NB4 (cell line): ENCODE results near the gene DENND4A.

Source experiments
- DNase-seq: peaks from one replicate; pipeline ENCODE4 v3.0.0; 2010; ENCODE audit warnings: low read depth
- H3K4me3 ChIP-seq: one replicate; pipeline ENCODE4 v1.5.1; 2011; ENCODE audit warnings: mild to moderate bottlenecking, low read depth, low read length, moderate library complexity
- MYC ChIP-seq: IDR thresholded peaks from 2 replicates; pipeline ENCODE4 v1.6.1; 2011; ENCODE audit warnings: low read depth, low read length
- POLR2A ChIP-seq: IDR thresholded peaks from 2 replicates; pipeline ENCODE4 v1.6.1; 2011; ENCODE audit warnings: mild to moderate bottlenecking; ENCODE audit not compliant: insufficient read length; ENCODE audit errors: extremely low read depth
- TF ChIP-seq, protein P1 (sequence below): IDR thresholded peaks from 2 replicates; pipeline ENCODE4 v1.6.1; 2011; ENCODE audit warnings: low read depth, low read length
- TF ChIP-seq, protein P2 (sequence below): IDR thresholded peaks from one replicate; pipeline ENCODE4 v1.5.1; 2012; ENCODE audit warnings: low read depth, low read length

Gene DENND4A

DNA sequence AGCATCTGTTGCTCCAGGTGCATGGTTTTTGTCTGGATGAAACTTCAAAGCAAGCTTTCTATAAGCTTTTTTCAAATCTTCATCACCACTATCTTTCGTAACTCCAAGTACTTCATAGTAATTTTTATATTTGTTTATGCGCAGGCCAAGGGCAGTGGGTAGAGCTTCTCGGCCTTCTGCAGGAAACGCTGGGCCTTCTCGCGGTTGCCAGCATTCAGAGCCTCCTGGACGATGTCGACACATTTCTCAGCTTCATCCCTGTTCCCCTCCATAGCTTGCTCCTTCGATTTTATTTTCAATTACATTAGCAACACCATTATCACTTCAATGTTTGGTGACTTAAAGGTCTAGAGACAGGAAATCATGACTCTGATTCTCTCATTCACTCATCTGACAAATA lies 20.2 kb downstream of the DENND4A start:
- TF ChIP-seq, protein P1, sequence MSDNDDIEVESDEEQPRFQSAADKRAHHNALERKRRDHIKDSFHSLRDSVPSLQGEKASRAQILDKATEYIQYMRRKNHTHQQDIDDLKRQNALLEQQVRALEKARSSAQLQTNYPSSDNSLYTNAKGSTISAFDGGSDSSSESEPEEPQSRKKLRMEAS: no peak
- TF ChIP-seq, protein P2, sequence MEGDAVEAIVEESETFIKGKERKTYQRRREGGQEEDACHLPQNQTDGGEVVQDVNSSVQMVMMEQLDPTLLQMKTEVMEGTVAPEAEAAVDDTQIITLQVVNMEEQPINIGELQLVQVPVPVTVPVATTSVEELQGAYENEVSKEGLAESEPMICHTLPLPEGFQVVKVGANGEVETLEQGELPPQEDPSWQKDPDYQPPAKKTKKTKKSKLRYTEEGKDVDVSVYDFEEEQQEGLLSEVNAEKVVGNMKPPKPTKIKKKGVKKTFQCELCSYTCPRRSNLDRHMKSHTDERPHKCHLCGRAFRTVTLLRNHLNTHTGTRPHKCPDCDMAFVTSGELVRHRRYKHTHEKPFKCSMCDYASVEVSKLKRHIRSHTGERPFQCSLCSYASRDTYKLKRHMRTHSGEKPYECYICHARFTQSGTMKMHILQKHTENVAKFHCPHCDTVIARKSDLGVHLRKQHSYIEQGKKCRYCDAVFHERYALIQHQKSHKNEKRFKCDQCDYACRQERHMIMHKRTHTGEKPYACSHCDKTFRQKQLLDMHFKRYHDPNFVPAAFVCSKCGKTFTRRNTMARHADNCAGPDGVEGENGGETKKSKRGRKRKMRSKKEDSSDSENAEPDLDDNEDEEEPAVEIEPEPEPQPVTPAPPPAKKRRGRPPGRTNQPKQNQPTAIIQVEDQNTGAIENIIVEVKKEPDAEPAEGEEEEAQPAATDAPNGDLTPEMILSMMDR: no peak
- TF ChIP-seq MYC (no peak), POLR2A (no peak)
- no peak for DNase-seq
- no peak overlapping the region for H3K4me3 ChIP-seq

DNA sequence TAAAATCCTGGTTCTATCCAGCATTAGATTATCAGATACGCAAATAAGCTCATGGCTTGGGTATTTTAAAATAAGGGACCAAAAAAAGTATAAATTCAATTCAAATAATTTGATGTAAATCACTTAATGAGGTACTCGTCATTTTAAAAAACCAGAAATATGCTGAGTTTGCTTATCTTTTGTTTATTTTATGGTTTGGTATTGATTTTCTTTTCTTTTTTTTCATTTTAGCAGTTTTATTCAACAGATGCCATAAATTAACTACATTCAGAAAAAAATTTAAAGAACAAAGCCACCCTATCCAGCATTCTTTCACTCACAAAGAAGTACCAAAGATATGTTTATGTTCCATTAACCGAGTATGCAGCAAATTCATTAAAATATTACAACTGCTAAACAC lies 22.6 kb downstream of the DENND4A start:
- TF ChIP-seq, protein P1: no peak
- TF ChIP-seq, protein P2: no peak
- TF ChIP-seq POLR2A (no peak), MYC (no peak)
- no peak overlapping the region for H3K4me3 ChIP-seq

DNA sequence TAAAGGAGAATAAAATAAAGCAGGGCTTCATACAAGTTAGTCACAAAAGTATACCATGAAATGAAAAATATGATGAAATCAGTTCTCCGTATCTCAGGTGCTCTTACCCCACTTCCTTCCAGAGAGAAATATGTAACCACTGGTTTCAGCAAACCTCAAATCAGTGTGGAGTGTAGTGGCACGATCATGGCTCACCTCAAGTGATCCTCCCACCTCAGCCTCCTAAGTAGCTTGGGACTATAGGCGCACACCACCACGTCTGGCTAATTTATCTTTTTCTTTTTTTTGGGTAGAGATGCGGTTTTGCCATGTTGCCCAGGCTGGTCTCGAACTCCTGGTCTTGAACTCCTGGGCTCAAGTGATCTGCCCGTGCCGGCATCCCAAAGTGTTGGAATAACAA lies 24.2 kb downstream of the DENND4A start:
- DNase-seq: no peak
- no peak overlapping the region for H3K4me3 ChIP-seq
- TF ChIP-seq MYC: no peak
- TF ChIP-seq, protein P1: no peak
- TF ChIP-seq POLR2A: no peak
- TF ChIP-seq, protein P2: no peak

More for the DNA sequence above, 22.6 kb downstream of the DENND4A start:
- no peak for DNase-seq

DNA sequence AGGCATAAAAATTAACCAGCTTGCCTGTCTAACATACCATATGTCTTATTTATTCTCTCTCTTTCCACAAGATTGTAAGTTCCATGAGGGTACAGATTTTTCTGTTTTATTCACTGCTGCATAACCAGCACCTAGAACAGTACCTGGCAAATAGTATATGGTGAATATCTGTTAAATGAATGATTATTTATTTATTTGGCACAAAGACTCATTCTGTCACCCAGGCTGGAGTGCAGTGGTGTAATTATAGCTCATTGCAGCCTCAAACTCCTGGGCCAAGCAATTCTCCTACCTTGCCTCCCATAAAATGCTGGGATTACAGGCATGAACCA lies 24.9 kb downstream of the DENND4A start:
- no peak for TF ChIP-seq POLR2A
- TF ChIP-seq, protein P2: no peak
- TF ChIP-seq, protein P1: no peak
- no peak for TF ChIP-seq MYC
- H3K4me3 ChIP-seq: no peak overlapping the region
- no peak for DNase-seq

DNA sequence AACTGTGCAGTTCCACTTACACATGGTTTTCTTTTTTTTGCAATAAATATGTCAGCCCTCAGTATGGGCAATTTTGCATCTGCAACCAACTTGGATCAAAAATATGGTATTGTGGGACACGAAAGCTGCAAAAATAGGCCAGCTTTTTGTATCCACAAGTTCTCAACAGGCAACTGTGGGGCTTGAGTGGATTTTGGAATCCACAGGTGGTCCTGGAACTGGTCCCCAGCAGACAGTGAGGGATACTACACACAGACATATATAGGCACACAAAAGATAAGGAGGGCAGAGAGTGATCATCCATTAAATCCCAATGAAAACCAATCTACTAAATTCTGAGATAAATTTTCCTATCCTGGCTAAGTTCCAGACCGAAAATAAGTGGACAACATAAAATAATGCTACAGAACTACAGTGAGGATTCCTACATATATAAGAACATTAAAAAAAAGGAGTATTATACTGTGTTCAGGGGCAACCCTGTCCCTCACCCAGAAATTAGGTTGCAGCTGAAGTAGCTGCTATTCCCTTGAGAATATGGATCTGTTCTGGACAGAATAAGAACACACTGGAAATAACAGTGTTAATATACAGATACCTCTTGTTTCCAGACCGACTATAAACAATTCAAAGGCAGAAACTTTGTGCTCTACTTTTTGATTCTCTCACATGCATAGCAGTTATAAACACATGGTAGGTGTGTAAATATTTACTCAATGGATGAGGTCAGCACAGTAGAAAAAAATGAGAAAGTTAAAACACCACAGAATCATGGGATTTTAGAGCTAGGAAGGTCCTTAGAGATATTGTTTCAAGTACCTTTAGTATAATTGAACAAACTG lies 25.4 kb downstream of the DENND4A start:
- DNase-seq: no peak
- no peak overlapping the region for H3K4me3 ChIP-seq

DNA sequence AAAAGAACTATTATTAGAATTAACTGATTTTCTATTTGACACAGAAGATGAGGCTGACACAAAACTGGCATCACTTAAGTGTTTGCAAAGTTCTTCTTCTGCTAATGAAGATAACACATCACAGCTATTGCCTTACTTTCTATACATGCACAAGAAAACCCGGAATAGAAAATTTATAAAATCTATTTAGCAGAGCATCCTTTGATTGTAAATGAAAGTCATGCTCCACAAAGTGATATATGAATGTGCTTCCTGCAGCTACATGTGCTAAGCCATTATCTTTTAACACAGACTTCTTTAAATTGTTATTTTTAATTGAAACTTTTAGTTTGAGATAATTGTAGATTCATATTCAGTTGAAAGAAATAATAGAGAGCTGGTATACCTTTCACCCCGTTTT lies 27.0 kb downstream of the DENND4A start:
- H3K4me3 ChIP-seq: no peak overlapping the region
- TF ChIP-seq, protein P2: no peak
- TF ChIP-seq MYC: no peak
- no peak for TF ChIP-seq POLR2A
- no peak for DNase-seq

More for the DNA sequence above, 25.4 kb downstream of the DENND4A start:
- TF ChIP-seq, protein P2: no peak
